Breast epithelium (tissue), 3 donors: ENCODE measurements around the gene PCDHGA11.

Source experiments
- CTCF ChIP-seq, 3 donors: fragments of 450-650 bp; IDR thresholded peaks; one replicate each; pipeline ENCODE4 v1.5.1; 2016 to 2017; ENCODE audit warnings: antibody characterized with exemption in 3 of 3, mild to moderate bottlenecking in 3 of 3, moderate library complexity in 3 of 3
- POLR2A ChIP-seq: fragments of 450-650 bp; IDR thresholded peaks from one replicate; pipeline ENCODE4 v1.6.1; 2016; ENCODE audit warnings: antibody characterized with exemption, mild to moderate bottlenecking, moderate library complexity

- TF ChIP-seq POLR2A (no peak), CTCF (IDR thresholded peaks at IDR 0.05) (no peak)
These were observed 19.5 kb downstream of the PCDHGA11 start for GRCh38 chr5:141440341-141440740.
